Prostate gland (tissue), 2 donors: ENCODE data around the gene ADGRG7. TPM values are rescaled to one million over a fixed set of nuclear protein-coding genes. Genes with fewer than 3 reads are reported as not detected.

Experiments
- DNase-seq: peaks from one replicate; pipeline ENCODE4 v3.0.0-alpha.2; 2019; ENCODE audit warnings: low spot score
- H3K27ac ChIP-seq, 2 donors: fragments of 200-600 bp; sonication (generic); 2 replicates each; pipeline ENCODE4 v1.5.1; 2017 to 2019
- H3K27me3 ChIP-seq: fragments of 200-600 bp; sonication (generic); replicated peaks from 2 replicates; pipeline ENCODE4 v1.5.1; 2019; ENCODE audit not compliant: insufficient read depth
- H3K36me3 ChIP-seq, 2 donors: fragments of 200-600 bp; sonication (generic); 1 replicate in 1 of 2; 2 replicates in 1 of 2; pipeline versions ENCODE4 v1.5.1 to v1.8.1; 2017 to 2019
- H3K4me1 ChIP-seq: fragments of 200-600 bp; sonication (generic); replicated peaks from 2 replicates; pipeline ENCODE4 v1.5.1; 2019
- H3K4me3 ChIP-seq, 2 donors: fragments of 200-600 bp; sonication (generic); 2 replicates each; pipeline ENCODE4 v1.5.1; 2017 to 2019
- H3K9me3 ChIP-seq: fragments of 200-600 bp; sonication (generic); 2 replicates; pipeline ENCODE4 v1.5.1; 2017
- POLR2A ChIP-seq: fragments of 450-650 bp; IDR thresholded peaks from one replicate; pipeline ENCODE4 v1.6.1; 2016; ENCODE audit warnings: antibody characterized with exemption, mild to moderate bottlenecking
- POLR2AphosphoS5 ChIP-seq: sonication (generic); formaldehyde crosslinking; IDR thresholded peaks from one replicate; pipeline ENCODE4 v1.6.1; 2017; ENCODE audit warnings: antibody characterized with exemption
- WGBS: methylation state at CpG from one replicate; pipeline ENCODE4 v1.1.5; 2018; 5-methylcytosine and 5-hydroxymethylcytosine counted together
- intact Hi-C: fragments of 100-400 bp; cut with DNase I; formaldehyde crosslinking; loops from one replicate; pipeline ENCODE4 v1.14.2; 2022
- total RNA-seq, 2 donors: library from RNA; depleted of rRNA; stranded (reverse); fragments of >200 nt; gene quantifications; one replicate each; pipeline ENCODE4 v1.1.0, GENCODE V29; 2016
- TF ChIP-seq, protein P1 (sequence below), 4 experiments: fragments of 200-600 bp in 2 of 4; fragments of 450-650 bp in 2 of 4; sonication (generic) in 2 of 4; IDR thresholded peaks; 1 replicate in 3 of 4; 2 replicates in 1 of 4; pipeline ENCODE4 v1.5.1; 2016 to 2019; ENCODE audit warnings: antibody characterized with exemption in 4 of 4, mild to moderate bottlenecking in 2 of 4, moderate library complexity in 2 of 4

ADGRG7 gene
- total RNA-seq, 2 donors from 2014 or later = 0.68 TPM; not detected in 1

DNA sequence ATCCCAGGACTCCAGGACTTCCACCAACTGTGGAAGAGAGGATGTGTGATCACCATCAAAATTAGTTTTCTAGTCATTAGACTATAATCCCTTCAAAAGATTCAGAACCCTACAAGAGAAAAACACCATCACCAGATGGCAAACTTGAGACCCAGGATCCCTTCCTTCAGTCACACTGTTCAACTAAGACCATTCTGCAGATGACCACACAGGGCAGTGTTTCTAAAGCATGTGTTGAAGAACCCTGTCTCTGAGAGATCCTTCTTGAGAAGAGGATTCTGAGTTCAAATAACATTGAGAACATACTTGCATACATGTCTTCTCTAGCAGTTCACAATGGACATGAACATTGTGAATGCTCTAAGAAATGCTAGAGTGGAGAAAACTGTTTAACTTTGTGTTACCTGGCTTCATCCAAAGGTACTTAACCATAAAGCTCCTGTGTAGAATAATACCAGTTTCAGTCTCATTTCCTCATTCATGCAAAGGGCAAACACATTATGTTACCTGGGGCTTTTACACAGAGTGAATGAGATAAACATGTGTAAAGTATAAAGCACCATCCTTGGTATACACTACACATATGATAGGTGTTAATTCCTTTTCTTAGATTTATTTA lies 2.4 kb upstream of the ADGRG7 start:
- intact Hi-C loops = no loop called here
- no peaks in the 10 kb centered on the region for H3K36me3 ChIP-seq
- no peaks in the 10 kb centered on the region for H3K9me3 ChIP-seq
- H3K4me1 ChIP-seq = no peaks in the 10 kb centered on the region
- no peak overlapping the region for H3K27ac ChIP-seq
- no peaks in the 10 kb centered on the region for H3K27me3 ChIP-seq
- TF ChIP-seq POLR2AphosphoS5 = no peak
- TF ChIP-seq POLR2A = no peak
- TF ChIP-seq, protein P1, sequence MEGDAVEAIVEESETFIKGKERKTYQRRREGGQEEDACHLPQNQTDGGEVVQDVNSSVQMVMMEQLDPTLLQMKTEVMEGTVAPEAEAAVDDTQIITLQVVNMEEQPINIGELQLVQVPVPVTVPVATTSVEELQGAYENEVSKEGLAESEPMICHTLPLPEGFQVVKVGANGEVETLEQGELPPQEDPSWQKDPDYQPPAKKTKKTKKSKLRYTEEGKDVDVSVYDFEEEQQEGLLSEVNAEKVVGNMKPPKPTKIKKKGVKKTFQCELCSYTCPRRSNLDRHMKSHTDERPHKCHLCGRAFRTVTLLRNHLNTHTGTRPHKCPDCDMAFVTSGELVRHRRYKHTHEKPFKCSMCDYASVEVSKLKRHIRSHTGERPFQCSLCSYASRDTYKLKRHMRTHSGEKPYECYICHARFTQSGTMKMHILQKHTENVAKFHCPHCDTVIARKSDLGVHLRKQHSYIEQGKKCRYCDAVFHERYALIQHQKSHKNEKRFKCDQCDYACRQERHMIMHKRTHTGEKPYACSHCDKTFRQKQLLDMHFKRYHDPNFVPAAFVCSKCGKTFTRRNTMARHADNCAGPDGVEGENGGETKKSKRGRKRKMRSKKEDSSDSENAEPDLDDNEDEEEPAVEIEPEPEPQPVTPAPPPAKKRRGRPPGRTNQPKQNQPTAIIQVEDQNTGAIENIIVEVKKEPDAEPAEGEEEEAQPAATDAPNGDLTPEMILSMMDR (IDR thresholded peaks at IDR 0.05) = no peak
- DNase-seq = no peak
- H3K4me3 ChIP-seq = no peak overlapping the region

DNA sequence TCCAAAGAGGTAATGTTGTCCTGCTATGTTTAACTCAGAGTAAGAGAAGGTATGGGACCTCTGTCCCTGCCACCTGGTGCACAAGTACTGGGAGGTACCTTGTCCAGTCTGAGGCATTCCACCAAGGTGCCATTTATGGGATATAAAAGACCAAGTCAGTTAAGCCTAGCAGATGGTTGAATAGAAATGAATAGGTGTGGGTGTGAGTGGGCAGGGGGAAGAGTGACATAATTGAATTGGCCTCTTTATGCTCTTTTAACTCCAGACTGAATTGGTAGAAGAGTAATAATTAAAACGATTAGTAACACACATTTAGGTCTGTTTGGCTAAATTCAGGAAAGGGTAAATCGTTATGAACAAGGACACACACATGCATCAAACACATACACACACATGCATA lies 562 bp downstream of the ADGRG7 start:
- no peaks in the 10 kb centered on the region for H3K27me3 ChIP-seq
- no peaks in the 10 kb centered on the region for H3K9me3 ChIP-seq
- no peak overlapping the region for H3K4me3 ChIP-seq
- H3K36me3 ChIP-seq = no peaks in the 10 kb centered on the region
- TF ChIP-seq POLR2AphosphoS5 (no peak), POLR2A (no peak)
- 69% methylated on average over 2 of the region's 2 CpGs for WGBS
- no peak overlapping the region for H3K27ac ChIP-seq
- no peak for DNase-seq
- no peaks in the 10 kb centered on the region for H3K4me1 ChIP-seq
- intact Hi-C loops = no loop called here

DNA sequence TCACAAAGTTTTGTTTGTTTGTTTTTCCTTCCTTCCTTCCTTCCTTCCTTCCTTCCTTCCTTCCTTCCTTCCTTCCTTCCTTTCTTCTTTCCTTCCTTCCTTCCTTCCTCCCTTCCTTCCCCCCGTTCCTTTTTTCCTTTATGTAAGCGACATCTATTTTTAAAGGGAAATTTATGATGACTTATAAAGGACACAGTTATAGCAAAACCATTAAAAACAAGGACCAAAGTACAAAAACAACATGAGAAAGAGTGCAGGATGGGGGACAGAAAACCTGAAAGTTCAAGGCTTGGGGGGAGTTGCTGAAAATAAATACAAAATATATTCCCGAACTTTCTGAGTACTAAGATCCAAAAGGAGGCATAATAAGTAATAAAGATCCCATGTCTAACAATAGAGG lies 1.8 kb downstream of the ADGRG7 start:
- no peaks in the 10 kb centered on the region for H3K36me3 ChIP-seq
- no peaks in the 10 kb centered on the region for H3K4me1 ChIP-seq
- WGBS = 67% methylated on average over 3 of the region's 3 CpGs
- H3K4me3 ChIP-seq = no peak overlapping the region
- no peaks in the 10 kb centered on the region for H3K27me3 ChIP-seq
- H3K9me3 ChIP-seq = no peaks in the 10 kb centered on the region
- intact Hi-C loops = no loop called here
- TF ChIP-seq POLR2AphosphoS5 (no peak), POLR2A (no peak)
- TF ChIP-seq, protein P1 (IDR thresholded peaks at IDR 0.05) = no peak
- no peak for DNase-seq
- H3K27ac ChIP-seq = no peak overlapping the region

DNA sequence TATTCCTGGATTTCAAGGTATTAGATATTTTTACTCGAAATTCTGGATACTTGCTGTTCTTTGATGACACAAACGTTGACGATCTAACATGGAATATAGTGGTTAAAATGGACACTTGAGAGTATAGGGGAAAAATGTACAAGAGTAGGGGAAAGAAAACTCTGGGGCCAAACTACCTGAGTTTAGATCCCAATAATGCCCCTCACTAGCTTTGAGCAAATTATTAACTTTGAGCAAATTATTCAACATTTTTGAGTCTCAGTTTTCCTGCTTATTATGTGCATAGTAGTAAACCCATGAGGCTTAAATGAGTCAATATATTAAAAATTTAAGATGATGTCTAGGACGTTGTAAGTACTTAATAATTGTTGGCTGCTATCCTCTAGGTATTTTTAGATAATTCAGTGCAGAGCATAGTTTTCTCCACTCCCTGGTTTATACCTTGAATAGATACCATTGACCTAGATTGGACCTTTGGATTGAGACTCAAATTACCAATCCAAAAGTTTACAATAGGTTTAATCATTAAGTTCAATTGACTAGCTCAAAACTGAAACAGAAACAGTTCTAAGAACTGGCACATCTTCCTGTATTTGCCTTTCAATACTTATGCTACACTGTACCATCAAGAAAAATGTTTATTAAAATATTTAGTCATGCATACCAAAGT lies 4.5 kb downstream of the ADGRG7 start:
- DNase-seq = no peak
- intact Hi-C loops = no loop called here
- 75% methylated on average over 4 of the region's 4 CpGs for WGBS
- Histone ChIP-seq H3K4me1 (no peaks in the 10 kb centered on the region), H3K36me3 (no peaks in the 10 kb centered on the region), H3K27me3 (no peaks in the 10 kb centered on the region), H3K27ac (no peak overlapping the region), H3K4me3 (no peak overlapping the region), H3K9me3 (no peaks in the 10 kb centered on the region)
- TF ChIP-seq POLR2A (no peak), POLR2AphosphoS5 (no peak)
- TF ChIP-seq, protein P1 (IDR thresholded peaks at IDR 0.05) = no peak

DNA sequence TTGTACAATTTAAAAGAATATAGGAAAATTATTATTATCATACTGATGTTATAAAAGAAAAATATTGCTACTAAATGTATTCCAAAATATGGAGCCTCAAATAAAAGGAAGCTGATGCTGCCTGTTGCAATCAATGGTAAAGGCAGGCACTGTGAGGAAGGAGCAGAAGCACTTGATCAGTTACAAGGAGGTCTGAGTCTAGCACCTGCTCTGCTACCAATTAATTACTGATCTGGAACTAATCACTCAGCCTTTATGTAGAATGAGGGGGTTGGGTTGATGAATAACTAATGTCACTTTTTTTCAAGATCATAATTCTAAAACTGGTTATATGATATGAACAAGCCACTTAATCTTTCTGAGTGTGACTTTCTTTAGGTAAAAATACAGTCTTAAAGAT lies 5.5 kb downstream of the ADGRG7 start:
- H3K27ac ChIP-seq = no peak overlapping the region
- TF ChIP-seq, protein P1 (IDR thresholded peaks at IDR 0.05) = no peak
- no peak for TF ChIP-seq POLR2AphosphoS5
- no peaks in the 10 kb centered on the region for H3K9me3 ChIP-seq
- H3K27me3 ChIP-seq = no peaks in the 10 kb centered on the region
- DNase-seq = no peak
- intact Hi-C loops = no loop called here
- no peaks in the 10 kb centered on the region for H3K4me1 ChIP-seq
- H3K4me3 ChIP-seq = no peak overlapping the region
- no peaks in the 10 kb centered on the region for H3K36me3 ChIP-seq
